GM19240 (cell line): ENCODE measurements around the gene BBLN.

Source experiments
- DNase-seq: peaks from one replicate; pipeline ENCODE4 v3.0.0; 2011; ENCODE audit warnings: low spot score; ENCODE audit not compliant: insufficient read length

BBLN gene

DNA sequence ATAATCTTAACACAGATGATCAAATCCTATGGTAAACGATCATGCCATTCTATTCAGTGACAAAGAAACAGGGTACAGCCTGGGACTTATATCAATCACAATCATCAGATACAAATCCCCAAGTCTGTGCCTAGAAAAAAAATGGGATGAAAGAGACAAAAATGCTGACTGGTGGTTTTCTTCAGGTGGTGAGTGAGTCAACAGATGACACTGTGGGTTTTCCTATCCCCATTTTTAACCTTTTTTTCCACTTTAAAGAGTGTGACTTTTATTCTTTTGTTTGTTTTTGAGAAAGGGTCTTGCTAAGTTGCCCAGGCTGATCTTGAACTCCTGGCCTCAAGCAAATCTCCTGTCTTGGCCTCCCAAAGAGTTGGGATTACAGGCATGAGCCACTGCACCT, 28.1 kb downstream of the BBLN start:
- DNase-seq, result no peak

- no peak for DNase-seq
Observed at GRCh38 chr9:128190013-128190412, 29.9 kb downstream of the BBLN start.

DNA sequence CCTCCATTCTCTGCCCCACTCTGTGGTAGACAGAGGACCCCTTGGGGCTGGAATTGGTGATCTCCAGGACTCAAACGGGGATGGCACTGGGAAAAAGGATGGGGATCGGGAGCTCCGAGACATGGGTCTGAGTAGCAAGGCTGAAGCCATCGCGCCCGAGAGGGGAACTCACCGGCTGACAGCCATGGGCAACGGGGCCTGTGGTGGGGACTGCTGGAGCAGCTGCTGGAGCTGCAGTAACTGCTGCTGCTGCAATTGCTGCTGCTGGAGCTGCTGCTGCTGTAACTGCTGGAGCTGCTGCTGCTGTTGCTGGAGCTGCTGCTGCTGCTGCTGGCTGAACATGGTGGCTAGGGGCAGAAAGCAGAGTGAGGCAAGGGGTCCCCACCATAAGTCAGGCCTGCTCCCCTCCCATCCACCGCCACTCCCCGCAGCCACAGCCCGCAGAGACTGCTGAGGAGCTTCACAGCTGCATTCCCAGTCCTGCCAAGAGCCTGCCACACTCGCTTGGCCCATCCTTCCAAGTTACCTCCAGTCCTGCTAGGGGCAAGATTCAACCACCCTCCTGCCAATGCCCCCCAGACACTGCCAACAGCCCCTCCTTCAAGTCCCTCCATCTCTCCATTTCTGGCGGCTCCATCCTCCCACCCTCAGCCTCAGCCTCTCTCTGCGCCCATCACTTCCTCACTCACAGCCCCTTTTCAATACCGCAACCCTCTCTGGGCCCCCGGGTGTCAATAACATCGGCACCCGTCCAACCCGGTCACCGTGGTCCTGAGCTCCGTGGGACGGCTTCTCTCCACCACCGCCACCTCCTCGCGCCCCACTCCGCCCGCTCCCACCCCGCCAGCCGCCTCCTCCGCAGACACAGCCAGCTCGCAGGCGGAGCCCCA, 30.7 kb downstream of the BBLN start:
- DNase-seq, result no peak

DNA sequence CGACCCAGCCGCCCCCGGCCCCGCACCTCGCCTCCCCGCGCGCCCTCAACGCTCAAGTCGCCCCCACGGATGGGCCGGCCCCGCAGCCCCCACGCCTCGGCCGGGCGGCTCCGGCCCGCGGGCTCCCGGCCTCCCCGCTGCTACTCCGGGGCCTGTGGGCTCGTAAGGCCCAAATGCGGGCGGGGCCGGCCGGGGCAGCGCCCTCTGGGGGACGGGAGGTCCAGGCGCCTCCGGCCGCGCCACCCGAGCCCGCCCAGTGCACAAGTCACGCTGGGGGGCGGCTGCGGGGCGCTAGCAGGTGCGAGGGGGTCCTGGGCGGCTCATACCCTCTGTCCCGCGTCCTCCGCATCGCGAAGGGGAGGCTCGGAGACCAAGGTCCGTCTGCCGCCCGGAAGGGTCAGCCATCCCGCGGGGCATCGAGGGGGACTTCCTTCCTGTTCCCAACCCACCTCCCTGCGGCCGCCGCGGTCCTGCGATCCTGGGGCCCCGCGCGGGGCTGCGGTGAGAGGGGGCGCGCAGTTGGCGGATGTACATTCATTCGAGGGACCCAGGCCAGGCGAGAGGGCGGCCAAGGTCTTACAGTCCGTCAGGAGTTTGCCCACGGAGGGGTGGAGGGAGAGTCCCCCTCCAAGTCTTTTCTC, 31.5 kb downstream of the BBLN start, which contains the start of gene CIZ1:
TSS of gene CIZ1 (minus strand) at position 167 of the 641 bp plus-strand sequence. CDS start 715 bp downstream, outside the sequence.
- DNase-seq, result peak; percentile 87

DNA sequence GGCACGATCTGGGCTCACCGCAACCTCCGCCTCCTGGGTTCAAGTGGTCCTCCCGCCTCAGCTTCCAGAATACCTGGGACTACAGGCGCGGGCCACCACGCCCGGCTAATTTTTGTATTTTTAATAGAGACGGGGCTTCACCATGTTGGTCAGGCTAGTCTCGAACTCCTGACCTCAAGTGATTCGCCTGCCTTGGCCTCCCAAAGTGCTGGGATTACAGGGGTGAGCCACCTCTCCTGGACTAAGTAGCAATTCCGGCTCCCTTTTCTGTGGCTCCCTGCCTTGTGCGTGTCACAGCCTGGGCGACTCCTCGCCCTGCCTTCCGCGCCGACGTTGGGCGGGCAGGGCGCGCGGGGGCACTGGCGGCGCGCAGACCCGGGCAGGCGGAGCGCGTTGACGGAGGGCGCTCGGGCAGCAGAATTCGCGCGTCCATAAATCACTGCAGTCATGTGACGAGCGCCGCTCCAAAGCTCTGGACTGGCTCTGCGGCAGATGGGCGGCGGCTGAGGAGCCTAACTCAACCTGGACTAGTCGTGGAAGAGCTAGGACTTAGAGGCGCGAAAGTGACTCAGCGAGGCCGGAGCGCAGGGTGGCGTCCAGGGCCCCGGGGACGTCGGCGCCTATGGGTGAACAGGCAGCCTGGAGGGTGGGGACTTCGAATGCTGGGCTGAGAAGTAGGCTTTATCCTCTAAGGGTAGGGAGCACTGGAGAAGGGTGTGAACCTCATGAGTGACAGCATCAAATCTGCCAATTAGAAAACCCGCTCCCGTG, 32.7 kb downstream of the BBLN start:
- DNase-seq, result peak; percentile 70

DNA sequence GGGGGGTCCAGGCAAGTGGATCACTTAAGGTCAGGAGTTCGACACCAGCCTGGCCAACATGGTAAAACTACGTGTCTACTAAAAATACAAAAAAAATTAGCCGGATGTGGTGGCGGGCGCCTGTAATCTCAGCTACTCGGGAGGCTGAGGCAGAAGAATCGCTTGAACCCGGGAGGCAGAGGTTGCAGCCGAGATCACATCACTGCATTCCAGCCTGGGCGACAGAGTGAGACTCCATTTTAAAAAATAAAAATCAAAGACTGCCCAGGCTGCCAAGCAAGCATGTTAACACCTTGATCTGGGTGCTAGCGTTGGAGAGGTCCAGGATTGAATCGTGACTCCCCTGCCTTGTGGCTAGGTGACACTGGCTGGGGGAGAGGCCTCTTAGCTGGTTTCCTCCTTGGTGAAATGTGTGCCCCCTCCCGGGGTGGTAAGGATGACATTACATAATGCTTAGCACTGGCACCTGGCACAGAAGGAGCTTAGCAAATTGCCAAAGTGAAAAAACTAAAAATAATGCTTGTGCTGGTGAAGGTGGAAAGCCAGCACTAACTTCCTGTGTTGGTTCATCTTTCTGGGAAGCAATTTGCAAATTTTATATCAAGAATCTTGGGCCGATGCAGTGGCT, 33.5 kb downstream of the BBLN start:
- DNase-seq, result no peak

GRCh38 chr9:128201441-128202369, 41.6 kb downstream of the BBLN start:
- no peak for DNase-seq

DNA sequence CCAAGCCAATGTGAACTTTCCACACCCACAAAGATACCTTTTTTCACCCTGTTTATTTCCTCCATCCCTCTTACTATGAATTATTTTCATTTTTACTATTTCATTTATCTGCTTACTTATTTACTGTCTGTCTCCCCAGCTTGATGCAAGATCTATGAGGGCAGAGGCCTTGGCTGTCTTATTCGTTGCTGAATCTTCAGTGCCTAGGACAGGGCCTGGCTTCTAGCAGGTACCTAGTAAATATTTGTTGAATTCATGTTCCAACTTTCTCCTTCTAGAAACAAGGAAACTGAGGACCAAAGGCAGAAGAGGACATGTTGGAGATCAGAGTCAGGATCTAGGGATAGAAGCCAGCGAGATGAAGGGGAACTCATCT, 42.6 kb downstream of the BBLN start:
- DNase-seq, result no peak

GRCh38 chr9:128203024-128203706, 43.1 kb downstream of the BBLN start, which contains the start of gene DNM1:
Gene DNM1, plus strand, starts transcription at chr9:128203379. Its CDS starts 92 bp downstream, at chr9:128203471.
- peak; percentile 92 for DNase-seq

GRCh38 chr9:128203707-128204551, 43.9 kb downstream of the BBLN start:
- DNase-seq, result no peak

GRCh38 chr9:128204858-128205257, 44.8 kb downstream of the BBLN start:
- no peak for DNase-seq

DNA sequence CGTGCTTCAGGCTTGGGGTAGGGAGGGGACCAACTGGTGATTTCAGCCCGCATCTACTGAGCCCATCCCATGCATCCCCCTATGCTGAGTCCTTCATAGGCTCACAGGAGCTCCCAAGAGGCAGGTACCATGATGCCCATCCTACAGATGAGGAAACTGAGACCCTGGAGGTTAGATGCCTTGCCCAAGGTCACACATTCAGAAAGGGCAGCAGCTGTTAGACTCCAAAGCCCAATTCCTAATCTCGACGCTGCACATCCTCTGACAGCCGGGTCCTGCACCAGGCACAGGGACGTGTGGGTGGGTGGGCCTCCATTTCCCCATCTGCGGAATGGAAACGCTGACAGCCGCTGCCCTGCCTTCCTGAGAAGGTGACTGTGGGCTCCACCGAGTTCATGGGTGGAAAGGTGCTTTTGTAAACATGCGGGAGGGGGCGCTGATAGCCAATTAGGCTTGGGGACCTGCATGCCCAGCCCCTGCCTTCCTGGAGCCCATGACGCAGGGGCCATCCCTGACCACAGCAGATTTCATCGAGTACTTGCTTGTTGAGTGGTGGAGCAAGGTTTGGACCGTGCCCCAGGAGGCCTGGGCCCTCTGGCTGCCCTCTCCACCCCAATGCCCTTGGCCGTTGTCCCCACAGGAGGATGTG, 45.4 kb downstream of the BBLN start:
- no peak for DNase-seq

DNA sequence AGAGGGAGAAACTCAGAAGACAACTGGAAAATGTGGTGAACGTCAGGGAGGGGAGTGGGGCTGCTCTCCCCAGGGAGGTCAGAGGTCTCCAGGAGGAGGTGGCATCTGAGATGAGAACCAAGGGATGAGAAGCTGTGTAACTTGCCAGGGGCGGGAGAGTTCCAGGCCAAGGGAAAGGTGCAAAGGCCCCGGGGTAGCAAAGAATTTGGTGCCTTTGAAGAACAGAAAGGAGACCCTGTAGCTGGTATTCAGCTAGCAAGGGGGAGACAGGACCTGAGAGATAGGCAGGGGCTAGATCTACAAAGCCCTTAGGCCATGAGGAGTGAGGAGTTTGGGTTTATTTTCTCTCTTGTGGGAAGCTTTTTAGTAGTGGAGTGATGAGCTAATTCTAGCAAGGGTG, 46.4 kb downstream of the BBLN start:
- DNase-seq, result no peak

DNA sequence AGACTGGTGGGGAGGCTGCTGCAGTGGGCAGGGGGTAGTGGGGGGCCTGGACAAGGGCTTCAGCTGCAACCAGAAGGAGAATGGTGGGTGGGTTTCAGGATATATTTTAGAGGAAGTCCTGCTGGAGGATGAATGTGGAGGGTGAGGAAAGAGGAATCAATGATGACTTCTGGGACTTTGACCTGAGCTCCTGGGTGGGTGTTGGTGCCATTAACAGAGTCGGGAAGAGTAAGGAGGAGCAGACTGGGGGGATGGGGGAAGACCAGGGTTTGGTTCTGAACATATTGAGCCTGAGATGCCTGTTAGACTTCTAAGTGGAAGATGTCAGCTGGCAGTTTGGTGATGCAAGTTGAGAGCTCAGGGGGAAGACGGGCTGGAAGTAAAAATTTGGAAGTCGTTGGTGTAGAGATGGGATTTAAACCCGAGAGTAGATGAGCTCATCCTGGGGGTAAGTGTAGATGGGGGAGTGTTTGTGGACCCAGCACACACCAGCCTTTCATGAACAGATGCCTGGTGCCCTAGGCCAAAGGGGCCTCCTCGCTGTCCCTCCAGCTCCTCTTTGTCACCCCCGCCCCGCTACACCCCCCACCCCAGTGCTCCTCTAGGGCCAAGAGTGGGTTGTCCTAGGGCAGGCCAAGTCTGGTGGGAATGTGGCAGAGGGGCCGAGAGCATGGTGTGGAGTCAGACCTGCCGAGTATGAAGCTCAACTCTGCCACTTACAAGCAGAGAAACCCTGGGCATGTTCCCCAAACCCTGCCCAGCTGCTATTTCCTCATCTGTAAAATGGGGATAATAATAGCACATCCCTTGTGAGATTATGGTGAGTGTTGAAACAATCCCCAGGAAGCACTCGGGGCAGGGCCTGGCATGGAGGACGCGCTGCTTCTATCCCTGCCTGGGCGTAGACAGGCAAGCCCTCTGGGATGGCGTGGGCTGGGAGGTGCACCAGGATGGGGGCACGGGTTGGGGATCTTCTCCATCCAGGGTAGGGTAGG, 47.1 kb downstream of the BBLN start:
- no peak for DNase-seq

GRCh38 chr9:128208386-128208785, 48.3 kb downstream of the BBLN start:
- DNase-seq, result no peak

DNA sequence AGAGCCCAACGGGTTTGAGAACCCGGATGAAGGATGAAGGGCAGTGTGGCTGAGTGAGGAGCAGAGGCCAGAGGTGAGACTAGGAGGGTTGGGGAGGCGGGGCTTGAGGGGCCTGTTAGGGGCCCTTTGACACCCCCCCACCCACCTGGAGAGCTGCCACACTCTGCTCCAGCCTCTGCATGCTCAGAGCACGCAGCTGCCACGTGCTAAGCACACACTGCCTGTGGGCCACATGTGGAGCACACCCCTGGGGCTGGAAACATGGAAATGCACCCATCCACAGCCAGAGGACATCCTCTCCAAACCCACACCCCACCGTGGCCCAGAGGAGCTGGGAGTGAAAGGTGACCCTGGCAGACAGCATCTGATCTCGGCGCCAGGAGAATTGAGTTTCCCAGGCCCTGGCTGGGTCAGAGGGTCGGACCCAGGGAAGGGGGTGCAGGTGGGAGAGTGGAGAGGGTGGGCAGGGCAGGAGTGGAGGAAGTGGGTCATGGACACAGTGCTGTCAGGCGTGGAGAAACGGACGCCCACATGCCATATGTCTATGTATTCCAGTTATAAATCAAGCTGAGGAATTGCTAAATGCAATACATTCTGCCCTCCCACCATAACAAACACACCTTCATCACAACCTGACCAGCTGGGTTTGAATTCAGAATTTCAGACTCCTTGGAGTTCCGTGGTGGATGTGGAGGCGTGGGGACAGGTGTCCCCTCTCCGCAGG, 49.0 kb downstream of the BBLN start:
- no peak for DNase-seq
